GM04504 (cell line): ENCODE measurements around the gene CENPX.

Source experiments
- DNase-seq: peaks from one replicate; pipeline ENCODE4 v3.0.0-alpha.2; 2012; ENCODE audit warnings: low read depth

CENPX gene

DNA sequence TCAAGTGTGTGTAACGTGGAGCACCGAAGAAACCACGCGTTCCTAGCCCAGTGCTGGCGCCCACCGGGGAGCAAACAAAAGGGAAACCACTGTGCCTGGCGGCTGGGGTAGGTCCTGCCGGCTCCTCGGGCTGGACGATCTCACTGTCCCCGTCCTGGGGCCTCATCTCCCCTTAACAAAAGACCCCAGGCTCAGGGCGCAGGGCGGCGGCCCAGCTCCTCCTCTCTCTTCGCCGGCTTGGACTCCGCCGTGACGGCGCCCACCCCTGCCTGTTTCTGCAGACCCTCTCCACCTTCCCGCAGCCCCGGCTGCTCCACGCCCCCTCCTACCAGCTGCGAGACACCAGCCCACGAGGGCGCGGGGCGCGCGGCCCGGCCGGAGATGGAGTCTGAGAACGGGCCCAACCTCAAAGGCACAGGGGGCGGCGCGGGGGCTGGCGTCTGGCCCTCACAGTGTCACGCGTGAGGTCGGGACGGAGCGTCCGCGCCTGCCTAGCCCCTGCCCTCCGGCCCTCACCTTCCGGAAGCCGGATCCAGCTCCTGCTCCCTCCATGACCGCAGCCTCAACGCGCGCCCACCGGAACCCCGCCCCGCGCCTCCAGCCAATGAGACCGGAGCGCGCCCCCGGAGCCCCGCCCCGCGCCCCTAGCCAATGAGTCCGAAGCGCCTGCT is at the start of gene CENPX:
Gene CENPX, minus strand, starts transcription at position 569 of the 671 bp plus-strand sequence. Its CDS starts 17 bp downstream, at position 552.
- no peak for DNase-seq

DNA sequence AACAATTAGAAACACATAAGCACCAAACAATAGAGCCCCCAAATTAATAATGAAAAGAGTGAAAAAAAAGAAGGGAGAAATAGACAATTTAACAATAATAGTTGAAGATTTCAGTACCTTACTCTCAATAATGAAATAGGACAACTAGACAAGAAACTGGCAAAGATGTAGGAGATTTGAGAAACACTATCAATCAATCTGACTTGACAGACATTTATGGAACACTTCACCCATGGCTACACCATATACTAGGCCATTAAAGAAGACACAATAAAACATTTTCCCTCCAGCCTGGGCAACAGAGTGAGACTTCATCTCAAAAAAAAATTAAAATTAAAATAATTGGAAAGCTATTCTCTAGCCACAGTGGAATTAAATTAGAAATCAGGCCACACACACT is 47.9 kb upstream of the CENPX start:
- no peak for DNase-seq

DNA sequence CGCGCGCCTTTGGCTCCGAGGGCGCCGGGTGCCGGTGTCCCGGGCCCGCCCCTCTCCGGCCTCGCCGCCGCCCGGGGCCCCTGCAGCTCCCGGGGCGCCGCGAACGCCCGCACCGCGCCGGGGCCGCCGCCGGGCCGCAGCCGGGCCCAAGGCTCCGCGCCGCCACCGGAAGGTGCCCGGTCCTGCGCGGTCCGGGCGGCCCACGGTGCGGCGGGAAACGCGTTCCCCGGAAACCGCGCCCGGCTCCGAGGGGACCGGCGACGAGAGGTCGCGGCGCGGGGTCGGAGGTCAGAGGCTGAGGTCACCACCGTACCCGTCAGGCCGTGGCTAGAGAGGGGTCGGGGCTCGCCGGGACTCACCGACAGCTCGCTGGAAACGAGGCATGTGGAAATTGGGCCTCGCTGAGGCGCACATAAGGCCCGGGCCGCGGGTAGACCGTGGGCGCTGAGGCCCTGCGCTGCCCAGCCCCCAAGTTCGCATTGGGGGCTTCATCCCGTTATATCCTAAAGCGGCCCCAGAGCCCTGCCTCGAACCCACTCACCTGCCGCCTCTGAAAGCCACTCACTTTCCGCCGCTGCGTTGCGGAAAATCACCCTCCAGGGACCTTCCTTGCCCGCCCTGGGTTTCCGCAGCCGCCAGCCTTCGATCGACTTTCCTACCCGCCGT is 43.1 kb upstream of the CENPX start, which contains the start of gene DUS1L:
Gene DUS1L, minus strand, starts transcription at position 167 of the 666 bp plus-strand sequence. CDS start 745 bp downstream, outside the sequence.
- peak; percentile 29 for DNase-seq

DNA sequence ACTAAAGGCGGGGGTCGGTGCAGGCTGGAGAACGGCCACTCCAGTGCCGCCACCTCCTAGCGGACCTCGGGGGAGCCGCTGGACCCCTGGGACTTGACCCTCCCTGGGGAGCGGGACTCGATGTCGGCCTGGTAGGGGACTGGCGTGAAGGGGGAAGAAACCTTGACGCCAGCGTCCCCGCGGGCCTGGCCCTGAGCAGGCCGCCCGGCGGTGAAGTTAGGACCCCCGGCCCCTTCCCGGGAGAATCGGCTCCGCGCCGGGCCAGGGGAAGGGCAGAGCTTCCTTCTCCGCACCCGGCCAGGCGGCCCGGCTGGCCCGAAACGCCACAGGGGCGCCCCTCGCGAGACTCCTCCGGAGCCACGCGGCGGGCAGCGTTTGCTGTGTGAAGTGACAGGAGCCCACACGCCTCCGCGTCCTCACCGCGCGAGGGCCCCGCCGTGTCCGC is 42.5 kb upstream of the CENPX start:
- DNase-seq = no peak

GRCh38 chr17:82064433-82065192 is 41.9 kb upstream of the CENPX start:
- DNase-seq = no peak

DNA sequence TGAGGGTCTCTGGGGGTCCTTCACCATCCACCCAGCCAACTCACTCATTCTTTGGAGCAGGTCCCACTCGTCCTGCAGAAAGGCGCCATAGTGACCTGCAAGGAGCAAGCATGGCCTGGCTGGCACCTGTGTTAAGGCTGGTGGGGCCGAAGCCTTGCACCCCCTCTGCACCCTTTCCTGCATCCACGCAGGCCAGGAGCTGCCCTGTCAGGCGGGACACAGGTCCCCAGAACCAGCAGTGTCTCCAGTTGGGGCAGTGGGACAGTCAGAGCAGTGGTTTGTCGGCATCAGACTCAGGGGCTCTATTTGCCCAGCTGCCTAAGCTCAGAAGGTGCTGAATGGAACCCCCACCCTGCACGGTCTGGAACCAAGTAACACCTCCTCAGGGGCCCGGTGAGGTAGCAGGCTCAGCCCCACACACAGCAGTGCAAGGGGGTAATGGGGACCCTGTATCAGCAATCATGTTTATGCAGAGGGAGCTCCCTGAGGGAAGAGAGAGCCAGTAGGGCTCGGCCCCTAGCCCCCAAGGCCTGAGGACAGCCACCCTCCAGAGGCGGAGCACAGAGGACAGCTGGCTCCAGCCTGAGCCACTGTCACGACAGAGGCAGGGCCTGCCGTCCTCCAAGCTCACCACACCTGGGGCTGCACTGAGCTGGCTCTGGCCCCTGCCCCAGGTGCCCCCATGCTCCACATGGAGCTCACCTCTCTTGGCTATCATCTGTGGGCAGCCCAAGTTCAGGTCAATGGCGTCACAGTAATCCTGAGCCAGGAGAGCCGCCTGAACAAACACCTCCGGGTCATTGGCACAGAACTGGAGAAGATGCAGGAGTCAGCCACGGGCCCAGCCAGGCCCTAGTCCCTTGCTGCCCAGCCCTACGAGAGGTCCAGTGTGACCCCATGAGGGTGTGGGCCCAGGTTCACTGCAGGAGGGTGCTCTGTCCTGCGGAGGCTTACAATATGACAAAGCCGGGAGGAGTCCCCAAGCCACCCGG is 41.0 kb upstream of the CENPX start:
- DNase-seq = no peak

DNA sequence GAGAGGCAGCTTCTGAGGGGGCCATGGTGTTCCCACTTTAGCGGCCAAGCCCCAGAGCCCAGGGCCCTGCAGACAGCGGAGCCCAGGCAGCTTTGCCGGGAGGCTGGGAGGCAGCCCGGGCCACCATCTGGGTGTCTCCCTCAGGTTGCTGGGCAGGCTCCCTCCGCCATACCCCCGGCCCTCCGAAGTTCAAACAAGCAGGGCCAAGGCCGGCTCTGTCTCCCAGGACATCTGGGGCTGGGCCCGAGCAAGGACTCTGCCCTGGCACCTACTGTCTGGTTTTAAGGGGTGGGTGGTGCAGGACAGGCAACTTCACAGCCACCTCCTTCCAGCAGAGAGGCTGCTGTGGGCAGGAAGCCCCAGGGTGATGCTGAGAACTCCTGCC is 40.3 kb upstream of the CENPX start:
- DNase-seq = no peak

DNA sequence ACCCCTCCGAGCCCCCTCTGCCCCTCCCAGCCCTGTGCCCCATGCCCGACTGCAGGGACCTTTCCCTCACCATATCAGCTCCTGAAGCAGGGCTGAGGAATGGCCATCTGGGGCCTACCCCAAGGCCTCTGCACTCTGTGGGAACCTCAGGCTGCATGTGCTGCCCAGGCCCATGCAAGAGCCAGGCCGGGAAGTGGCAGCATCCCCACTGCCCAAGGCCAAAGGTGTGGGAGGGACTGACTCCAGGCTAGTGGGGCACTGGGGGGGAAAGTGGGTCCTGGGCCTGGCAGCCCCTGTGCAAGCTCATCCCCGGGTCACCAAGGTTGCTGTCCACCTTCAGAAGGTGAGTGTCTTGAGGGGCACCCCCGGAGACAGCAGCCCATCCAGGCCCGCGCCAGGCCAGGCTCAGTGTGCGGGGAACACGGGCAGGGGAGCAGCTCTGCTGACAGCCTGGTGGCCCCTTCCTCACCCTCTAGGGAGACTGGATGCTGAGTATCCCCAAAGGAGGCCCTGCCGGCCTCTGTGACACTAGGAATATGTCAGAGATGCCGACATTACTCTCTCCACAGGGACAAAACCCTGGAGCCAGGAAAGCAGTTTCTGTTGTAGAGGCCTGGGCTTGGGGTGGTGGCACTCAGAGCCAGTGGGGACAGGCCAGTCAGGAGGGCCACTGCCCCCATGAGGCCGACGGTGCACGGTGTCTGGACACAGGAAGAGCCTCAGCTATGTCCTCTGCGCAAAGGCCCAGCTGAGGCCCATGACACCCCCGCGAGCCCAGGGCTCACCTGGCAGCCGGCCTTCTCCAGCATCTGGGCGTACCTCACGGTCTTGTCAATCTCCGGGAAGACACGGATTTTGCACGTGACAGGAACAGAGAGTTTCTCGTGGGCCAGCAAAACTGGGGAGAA is 39.7 kb upstream of the CENPX start:
- no peak for DNase-seq

- DNase-seq = no peak
Observed at GRCh38 chr17:82061047-82061925, 38.6 kb upstream of the CENPX start.

- no peak for DNase-seq
Observed at GRCh38 chr17:82060614-82061013, 37.9 kb upstream of the CENPX start.

DNA sequence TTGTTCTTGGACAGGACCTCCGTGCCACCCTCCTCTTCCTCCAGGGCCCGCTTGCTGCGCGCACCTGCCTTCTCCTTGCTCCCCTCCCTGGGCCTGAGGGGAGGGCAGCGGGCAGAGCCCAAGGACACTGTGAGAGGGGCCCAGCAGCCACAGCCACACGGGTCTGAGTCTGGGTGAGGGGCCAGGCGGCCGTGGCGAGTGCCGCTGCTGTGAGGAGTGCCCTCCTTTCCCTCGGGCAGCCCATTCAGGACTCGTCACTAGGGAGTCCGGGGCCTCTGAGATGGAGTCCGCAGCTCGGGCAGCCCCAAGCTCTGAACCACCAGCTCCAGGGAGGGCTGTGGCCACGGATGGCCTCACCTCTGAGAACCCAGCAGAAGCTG is 37.3 kb upstream of the CENPX start:
- no peak for DNase-seq

DNA sequence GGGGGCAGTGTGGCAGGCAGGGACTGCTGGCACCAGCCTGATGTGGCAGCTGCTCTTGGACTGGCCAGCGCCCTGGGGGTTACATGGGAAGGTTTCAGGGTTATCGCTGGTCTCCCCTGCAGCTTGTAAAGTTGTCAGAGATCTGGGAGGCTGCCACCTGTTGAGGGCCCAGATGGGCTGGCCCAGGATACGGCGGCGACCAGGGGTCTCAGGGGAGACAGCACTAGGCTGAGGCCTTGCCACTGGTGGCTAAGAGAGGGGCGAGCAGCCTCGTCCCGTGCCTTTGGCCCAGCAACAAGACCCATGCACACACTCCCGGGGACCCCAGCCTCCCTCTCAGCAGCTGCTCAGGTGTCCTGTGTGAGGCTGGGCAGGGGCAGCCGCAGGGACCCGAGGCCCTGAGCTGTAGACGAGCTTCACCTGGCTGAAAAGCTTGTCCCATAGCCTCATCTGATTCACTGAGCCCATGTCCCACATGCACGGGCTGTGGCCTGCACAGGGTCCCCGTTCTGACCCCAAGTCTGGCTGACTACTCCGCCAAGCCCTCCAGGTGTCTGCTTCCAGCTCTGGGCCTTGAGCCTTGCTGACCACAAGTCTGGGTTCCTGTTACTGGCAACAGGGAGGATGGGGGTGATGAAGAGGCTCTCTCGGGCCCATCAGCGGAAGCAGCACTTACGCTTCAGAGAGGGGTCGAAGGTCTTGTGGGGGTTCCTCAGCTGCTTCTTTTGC is 36.8 kb upstream of the CENPX start:
- no peak for DNase-seq

GRCh38 chr17:82058855-82059249 is 36.2 kb upstream of the CENPX start:
- DNase-seq = no peak

GRCh38 chr17:82058230-82058854 is 35.7 kb upstream of the CENPX start:
- no peak for DNase-seq

- no peak for DNase-seq
Observed at GRCh38 chr17:82056729-82057621, 34.3 kb upstream of the CENPX start.

GRCh38 chr17:82055965-82056728 is 33.5 kb upstream of the CENPX start:
- DNase-seq = no peak
